DND-41 (cell line): ENCODE results near the gene COL13A1.

ENCODE experiments used
- ATAC-seq: fragments of 200-7000 bp; cut with Tn5 transposase; 3 replicates; pipeline ENCODE4 v1.9.1; 2021; ENCODE audit warnings: low read depth; ENCODE audit not compliant: insufficient read depth
- DNase-seq: peaks from one replicate; pipeline ENCODE4 v3.0.0-alpha.2; 2020
- H2AFZ ChIP-seq: 2 replicates; pipeline ENCODE4 v1.6.0; 2012; ENCODE audit warnings: low read depth, low read length
- H3K27ac ChIP-seq: 2 replicates; pipeline ENCODE4 v1.5.1; 2012; ENCODE audit warnings: low read length, inconsistent platforms
- H3K27me3 ChIP-seq: fragments of 200-600 bp; sonication (generic); 2 replicates; pipeline ENCODE4 v1.6.0; 2012; ENCODE audit warnings: low read length, mild to moderate bottlenecking, inconsistent platforms; ENCODE audit not compliant: insufficient read depth, poor library complexity
- H3K36me3 ChIP-seq: 2 replicates; pipeline ENCODE4 v1.5.1; 2012; ENCODE audit warnings: low read length, inconsistent platforms; ENCODE audit not compliant: insufficient read depth
- H3K4me1 ChIP-seq: 2 replicates; pipeline ENCODE4 v1.5.1; 2012; ENCODE audit warnings: mild to moderate bottlenecking, low read length; ENCODE audit not compliant: insufficient read depth
- H3K4me2 ChIP-seq: 2 replicates; pipeline ENCODE4 v1.6.0; 2012; ENCODE audit warnings: mild to moderate bottlenecking, moderate library complexity, low read length, inconsistent platforms; ENCODE audit not compliant: insufficient read depth
- H3K4me3 ChIP-seq, 2 experiments: fragments of 200-600 bp in 1 of 2; shearing (Covaris generic) in 1 of 2; 2 replicates each; pipeline ENCODE4 v1.5.1; 2012 to 2016; ENCODE audit warnings: inconsistent platforms in 2 of 2, low read length in 2 of 2, mild to moderate bottlenecking in 2 of 2, low read depth in 1 of 2, moderate library complexity in 1 of 2
- H3K79me2 ChIP-seq: 2 replicates; pipeline ENCODE4 v1.6.0; 2012; ENCODE audit warnings: low read length, inconsistent platforms; ENCODE audit not compliant: insufficient read depth
- H3K9ac ChIP-seq: 2 replicates; pipeline ENCODE4 v1.6.0; 2012; ENCODE audit warnings: low read depth, mild to moderate bottlenecking, inconsistent platforms, low read length, moderate library complexity
- H3K9me3 ChIP-seq: 2 replicates; pipeline ENCODE4 v1.5.1; 2012; ENCODE audit warnings: low read length, moderate library complexity, mild to moderate bottlenecking, inconsistent platforms; ENCODE audit not compliant: insufficient read depth, severe bottlenecking
- H4K20me1 ChIP-seq: 2 replicates; pipeline ENCODE4 v1.6.0; 2012; ENCODE audit warnings: low read length; ENCODE audit not compliant: insufficient read depth
- CTCF ChIP-seq: IDR thresholded peaks from 2 replicates; pipeline ENCODE4 v1.5.1; 2012; ENCODE audit warnings: borderline replicate concordance, low read length, moderate library complexity, mild to moderate bottlenecking; ENCODE audit not compliant: poor library complexity, severe bottlenecking; ENCODE audit errors: extremely low read depth
- EZH2 ChIP-seq: IDR thresholded peaks from 3 replicates; pipeline ENCODE4 v1.6.1; 2012; ENCODE audit warnings: borderline replicate concordance, low read depth, mild to moderate bottlenecking, moderate library complexity, low read length, inconsistent platforms; ENCODE audit not compliant: severe bottlenecking

The COL13A1 gene

GRCh38 chr10:69820817-69821216 is 19.1 kb downstream of the COL13A1 start:
- no peak for ATAC-seq
- TF ChIP-seq CTCF, result no peak
- TF ChIP-seq EZH2, result no peak

GRCh38 chr10:69825604-69826003 is 23.9 kb downstream of the COL13A1 start:
- ATAC-seq (no peak), DNase-seq (no peak)
- H4K20me1 ChIP-seq, result no peaks in the 10 kb centered on the region
- H3K27ac ChIP-seq, result no peak overlapping the region
- H3K79me2 ChIP-seq, result no peaks in the 10 kb centered on the region
- TF ChIP-seq EZH2, result no peak
- no peak for TF ChIP-seq CTCF
- H3K9ac ChIP-seq, result no peak overlapping the region
- H3K4me2 ChIP-seq, result no peak overlapping the region
- H3K27me3 ChIP-seq, result peaks cover 12% of the 10 kb centered on the region
- H3K9me3 ChIP-seq, result no peaks in the 10 kb centered on the region
- H2AFZ ChIP-seq, result no peak overlapping the region
- no peaks in the 10 kb centered on the region for H3K36me3 ChIP-seq
- no peaks in the 10 kb centered on the region for H3K4me1 ChIP-seq
- no peak overlapping the region for H3K4me3 ChIP-seq

More at GRCh38 chr10:69820817-69821216, 19.1 kb downstream of the COL13A1 start:
- H3K4me3 ChIP-seq, result no peak overlapping the region
- H3K27me3 ChIP-seq, result peaks cover 5% of the 10 kb centered on the region
- no peak overlapping the region for H3K27ac ChIP-seq
- H3K4me1 ChIP-seq, result no peaks in the 10 kb centered on the region
- no peak overlapping the region for H3K4me2 ChIP-seq
- H4K20me1 ChIP-seq, result no peaks in the 10 kb centered on the region
- H3K36me3 ChIP-seq, result no peaks in the 10 kb centered on the region
- no peak overlapping the region for H3K9ac ChIP-seq
- H2AFZ ChIP-seq, result no peak overlapping the region
- no peaks in the 10 kb centered on the region for H3K79me2 ChIP-seq
- DNase-seq, result no peak
- no peaks in the 10 kb centered on the region for H3K9me3 ChIP-seq

GRCh38 chr10:69826094-69826493 is 24.4 kb downstream of the COL13A1 start:
- no peak for TF ChIP-seq EZH2
- Histone ChIP-seq H3K4me3 (no peak overlapping the region), H3K4me2 (no peak overlapping the region), H2AFZ (no peak overlapping the region), H3K27me3 (peaks cover 13% of the 10 kb centered on the region), H3K9ac (no peak overlapping the region), H3K9me3 (no peaks in the 10 kb centered on the region), H3K36me3 (no peaks in the 10 kb centered on the region), H3K27ac (no peak overlapping the region), H3K4me1 (no peaks in the 10 kb centered on the region), H4K20me1 (no peaks in the 10 kb centered on the region), H3K79me2 (no peaks in the 10 kb centered on the region)
- no peak for DNase-seq
- no peak for ATAC-seq

GRCh38 chr10:69826789-69827554 is 25.3 kb downstream of the COL13A1 start:
- ATAC-seq, result no peak

More at GRCh38 chr10:69826789-69827554, 25.3 kb downstream of the COL13A1 start:
- no peak for DNase-seq
- H4K20me1 ChIP-seq, result no peaks in the 10 kb centered on the region
- no peak overlapping the region for H2AFZ ChIP-seq
- no peak overlapping the region for H3K9ac ChIP-seq
- no peak overlapping the region for H3K27ac ChIP-seq
- no peaks in the 10 kb centered on the region for H3K36me3 ChIP-seq
- no peaks in the 10 kb centered on the region for H3K79me2 ChIP-seq
- H3K4me3 ChIP-seq, result no peak overlapping the region
- no peak for TF ChIP-seq EZH2
- TF ChIP-seq CTCF, result no peak
- H3K9me3 ChIP-seq, result no peaks in the 10 kb centered on the region
- no peak overlapping the region for H3K4me2 ChIP-seq
- peaks cover 22% of the 10 kb centered on the region for H3K27me3 ChIP-seq
- no peaks in the 10 kb centered on the region for H3K4me1 ChIP-seq
